Dermis blood vessel endothelial cell (primary cell): ENCODE results near the gene TENT4B. TPM values are rescaled to one million over a fixed set of nuclear protein-coding genes. Genes with fewer than 3 reads are reported as not detected.
"Not testable (repeated sequence)": the region's sequence is repeated elsewhere in the genome, so short reads cannot be mapped to it uniquely, and the experiment has no call there.

Experiments
- DNase-seq: peaks from one replicate; pipeline ENCODE4 v3.0.0; 2010
- total RNA-seq: library from RNA; depleted of rRNA; stranded (reverse); fragments of >200 nt; gene quantifications from 2 replicates; pipeline ENCODE4 v1.2.3, GENCODE V29; 2014

TENT4B gene
- total RNA-seq, 1 donor from 2014 or later: 11.9 TPM

DNA sequence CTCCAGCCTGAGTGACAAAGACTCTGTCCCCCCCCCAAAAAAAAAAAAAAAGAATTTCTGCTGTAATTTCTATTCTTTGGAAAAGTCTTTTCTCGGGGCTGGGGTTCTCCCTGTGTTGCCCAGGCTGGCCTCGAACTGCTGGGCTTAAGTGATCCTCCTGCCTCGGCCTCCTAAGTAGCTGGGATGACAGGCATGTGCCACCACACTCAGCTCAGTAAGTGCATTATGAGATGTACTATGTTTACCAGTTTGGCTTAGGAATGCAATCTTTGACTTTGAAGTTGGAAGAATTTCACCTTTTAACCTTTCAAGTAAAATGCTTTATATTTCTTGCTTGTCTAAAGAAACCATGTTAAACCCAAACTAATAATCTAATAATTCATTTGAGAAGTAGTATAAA, 85.2 kb downstream of the TENT4B start:
- no peak for DNase-seq

DNA sequence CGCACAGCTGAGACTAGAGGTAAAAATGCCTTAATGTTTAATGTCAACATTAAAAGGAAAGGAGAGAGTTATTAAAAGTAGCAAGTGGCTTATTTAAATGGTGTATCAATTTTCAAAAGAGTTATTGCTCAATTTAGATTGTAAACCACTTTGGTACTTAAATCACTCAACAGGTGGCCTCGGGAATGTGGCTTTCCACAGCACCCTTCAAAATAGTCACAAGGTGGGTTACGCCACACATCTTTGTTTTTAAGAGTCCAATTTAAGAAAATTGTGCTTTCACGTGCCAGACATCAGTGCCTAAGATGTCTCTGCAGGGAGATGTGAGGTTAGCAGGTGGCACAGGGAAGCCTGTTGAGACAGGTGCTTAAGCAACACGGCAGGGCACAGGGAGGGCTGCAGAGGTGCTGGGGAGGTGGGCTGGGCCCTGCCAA, 85.8 kb downstream of the TENT4B start:
- no peak for DNase-seq

GRCh38 chr16:50243024-50243423, 89.9 kb downstream of the TENT4B start:
- DNase-seq: not testable (repeated sequence)

DNA sequence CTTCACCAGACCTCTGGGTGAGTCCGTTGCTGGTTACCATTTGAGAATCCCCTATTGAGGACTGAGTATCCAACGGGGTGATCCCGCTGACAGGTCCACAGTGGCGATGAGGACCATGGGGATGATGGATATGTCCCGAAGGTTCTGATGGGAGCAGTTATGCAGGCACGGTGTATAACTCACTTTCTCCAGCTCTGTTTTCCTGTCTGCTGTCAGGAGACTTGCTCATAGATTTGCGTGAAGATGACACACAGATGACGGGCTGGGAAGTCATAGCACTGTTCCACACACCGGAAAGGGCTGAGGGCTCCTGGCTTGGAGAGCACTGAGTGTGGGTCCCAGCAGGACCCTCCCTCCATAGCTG, 91.0 kb downstream of the TENT4B start:
- DNase-seq: no peak

DNA sequence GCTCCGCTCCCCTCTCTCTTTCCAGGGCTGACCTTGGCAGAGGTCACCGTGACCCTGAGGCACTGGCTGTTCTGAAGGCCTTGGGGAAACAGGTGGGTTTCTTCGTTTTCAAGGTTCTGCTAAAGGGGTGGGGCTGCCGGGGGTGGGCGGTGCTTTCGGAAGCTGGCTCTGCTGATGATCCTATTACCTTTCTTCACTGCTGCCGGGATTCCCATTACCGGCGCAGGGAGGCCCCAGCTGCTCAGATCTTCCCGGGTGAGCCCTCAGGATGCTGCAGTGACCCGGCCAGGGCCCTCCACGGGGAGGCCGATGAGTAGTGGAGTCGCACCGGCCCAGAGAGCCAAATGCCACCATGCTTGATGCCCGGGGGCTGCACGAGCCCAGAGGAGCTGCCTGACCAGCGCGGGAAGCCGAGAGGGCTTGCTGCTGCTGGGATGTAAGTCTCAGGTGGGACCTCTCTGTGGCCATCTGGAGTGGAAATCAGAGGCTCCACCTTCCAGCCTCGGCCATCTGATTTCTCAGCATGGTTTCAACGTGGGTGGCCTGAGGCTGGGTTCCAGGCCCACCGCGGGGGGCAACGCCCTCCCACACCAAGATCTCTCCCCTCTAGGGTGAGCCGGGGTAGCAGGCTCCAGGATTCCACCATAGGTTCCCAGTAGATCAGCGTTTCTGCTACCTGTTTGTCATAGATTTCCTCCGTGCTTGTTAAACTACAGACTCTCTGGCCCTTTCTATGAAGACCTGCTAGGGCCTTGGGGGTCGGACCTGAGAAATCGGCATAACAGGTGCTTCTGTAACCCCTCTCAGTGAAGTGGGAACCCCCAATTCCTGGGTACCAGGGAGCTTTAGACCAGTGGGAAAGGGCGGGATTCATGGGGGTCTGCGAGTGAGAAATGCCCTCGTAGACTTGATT, 91.7 kb downstream of the TENT4B start:
- no peak for DNase-seq

DNA sequence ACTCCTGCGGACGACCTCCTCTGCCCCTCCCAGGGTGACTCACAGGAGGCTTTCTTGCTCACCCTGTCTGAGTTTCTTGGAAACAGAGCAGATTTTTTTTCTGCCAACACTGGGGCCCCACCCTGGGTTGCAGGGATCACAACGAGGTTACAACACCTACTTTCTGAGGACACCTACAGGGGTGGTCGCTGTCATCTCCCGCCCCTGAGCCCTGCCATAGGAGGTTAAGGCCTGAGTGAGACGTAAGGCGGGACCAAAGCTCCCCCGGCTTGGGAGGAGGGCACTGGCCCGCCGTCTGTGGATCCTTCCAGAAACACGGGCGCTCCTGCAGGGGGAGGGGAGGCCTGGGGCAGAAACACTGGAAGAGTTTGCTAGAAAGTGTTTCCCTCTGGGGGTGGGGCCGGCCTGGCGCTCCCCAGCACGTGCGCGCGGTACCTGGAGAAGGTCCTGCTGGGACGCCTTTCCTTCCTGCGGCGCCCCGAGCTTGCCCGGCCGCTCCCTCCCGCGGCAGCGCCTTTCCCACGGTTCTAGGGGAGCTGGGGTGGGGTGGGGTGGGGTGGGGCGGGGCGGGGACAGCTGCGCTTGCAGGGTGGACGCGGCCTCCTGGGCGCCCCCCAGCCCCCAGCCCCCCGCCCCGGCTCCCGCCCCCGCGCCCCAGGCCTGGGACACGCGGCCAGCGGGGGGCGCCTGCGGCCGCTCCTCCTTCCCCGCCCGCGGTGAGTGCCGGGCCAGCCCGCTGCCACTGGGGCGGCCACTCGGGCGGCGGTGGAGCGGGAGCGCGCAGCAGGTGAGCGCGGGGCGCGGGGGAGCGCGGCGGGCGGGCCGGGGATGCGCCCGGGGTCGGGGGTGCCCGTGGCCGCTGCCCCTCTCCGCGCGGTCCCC, 92.6 kb downstream of the TENT4B start:
- peak; percentile 47 for DNase-seq

DNA sequence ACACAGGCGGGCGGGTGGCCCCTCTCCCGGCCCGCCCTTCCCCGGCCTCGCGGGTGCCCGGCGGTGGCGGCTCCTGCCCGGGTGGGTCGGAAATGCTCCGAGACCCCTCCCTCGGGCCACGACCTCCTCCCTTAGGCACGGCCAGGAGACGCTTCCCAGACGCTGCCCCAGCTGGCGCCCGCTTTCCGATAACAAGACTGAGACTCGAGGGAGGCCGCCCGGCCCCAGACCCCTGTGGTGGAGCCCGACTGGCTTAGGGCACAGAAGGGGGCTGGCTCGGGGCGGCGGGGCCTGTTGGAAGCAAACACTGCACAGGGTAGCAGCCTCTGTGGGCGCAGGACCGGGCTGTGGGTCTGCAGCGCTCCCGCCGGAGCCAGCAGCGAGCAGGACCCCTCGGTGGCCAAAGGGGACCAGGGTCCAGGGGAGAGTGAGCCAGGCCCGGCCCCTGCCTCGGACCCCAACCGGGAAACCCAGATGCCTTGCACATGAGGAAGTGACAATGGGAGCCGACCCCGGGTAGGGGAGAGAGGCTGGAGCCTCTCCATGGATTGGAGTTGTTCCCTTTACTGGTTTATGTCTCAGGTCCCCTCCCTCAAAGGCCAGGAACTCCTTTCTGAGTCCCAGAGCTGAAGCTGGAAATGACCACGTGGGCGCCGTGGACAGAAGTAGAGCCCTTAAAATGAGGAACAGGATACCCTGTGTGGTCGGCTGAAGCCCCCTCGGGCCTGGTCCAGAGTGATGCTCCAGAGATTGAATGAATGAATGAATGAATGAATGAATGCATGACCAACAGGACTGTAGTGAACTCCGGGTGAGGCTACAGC, 93.4 kb downstream of the TENT4B start:
- DNase-seq: peak; percentile 18

- DNase-seq: no peak
Measured at GRCh38 chr16:50247123-50247905, 94.2 kb downstream of the TENT4B start.

DNA sequence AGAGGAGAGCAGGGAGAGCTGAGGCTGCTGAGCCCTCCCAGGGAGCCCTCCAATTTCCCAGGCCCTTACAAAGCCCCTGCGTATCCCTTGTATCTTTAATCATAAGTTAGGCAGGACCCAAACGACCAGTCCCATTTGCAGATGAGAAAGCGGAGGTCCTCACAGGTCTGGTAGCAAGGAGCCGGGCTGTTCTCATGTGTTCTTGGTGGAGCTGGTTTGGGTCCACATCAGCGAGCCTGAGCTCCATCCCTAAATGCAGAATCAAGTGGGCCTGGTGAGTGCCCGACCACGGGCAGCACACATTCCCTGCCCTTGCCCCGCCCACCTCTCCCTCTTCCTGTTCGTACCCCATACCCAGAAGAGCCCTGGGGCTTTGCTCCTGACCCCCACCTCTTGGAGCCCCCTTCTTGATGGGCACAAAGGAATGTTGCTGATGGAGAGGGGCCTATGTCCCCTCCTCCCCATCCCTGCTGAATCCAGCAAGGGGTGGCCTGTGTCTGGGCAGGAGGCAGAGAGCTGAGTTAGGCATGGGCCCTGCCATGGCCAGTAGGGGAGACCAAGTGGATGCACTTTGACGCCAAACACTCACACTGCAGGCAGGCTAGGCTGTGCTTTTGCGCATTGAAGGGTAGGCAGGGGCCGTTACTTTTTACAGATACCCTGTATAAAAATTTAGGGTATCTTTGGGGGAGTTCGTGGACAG, 95.0 kb downstream of the TENT4B start:
- DNase-seq: no peak

- DNase-seq: no peak
Measured at GRCh38 chr16:50248845-50249244, 95.7 kb downstream of the TENT4B start.

DNA sequence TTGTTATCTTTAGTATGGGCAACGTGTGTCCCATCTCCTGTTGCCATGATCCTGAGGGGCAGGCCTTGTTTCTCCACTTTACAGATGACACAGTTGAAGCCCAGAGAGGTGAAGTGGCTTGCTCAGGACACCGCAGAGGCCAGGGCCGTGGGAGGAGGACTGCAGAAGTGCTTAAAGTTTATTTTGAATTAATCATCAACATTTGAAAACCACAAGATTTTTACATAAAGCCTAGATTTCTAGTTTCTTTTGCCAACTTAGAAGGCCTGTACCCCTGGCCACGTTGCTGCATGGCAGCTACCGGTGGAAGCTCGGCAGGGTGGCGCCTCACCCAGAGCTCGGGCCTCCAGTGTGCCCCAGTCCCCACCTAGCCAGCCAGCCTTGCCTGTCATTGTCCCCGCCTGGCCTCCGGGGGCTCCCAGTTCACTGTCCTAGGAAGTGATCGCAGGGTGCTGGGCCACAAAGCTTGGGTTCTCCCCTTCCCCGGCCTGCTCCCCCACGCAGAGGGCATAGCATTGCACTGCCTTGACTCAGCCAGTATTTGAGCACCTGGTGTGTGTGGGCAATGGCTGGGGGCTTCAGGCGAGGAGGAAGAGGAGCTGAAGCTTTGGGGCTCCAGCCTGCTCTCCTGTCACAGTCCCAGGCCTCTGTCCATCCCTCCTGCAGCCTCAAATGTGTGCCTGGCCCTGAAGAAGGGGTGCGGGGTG, 98.4 kb downstream of the TENT4B start:
- DNase-seq: no peak

DNA sequence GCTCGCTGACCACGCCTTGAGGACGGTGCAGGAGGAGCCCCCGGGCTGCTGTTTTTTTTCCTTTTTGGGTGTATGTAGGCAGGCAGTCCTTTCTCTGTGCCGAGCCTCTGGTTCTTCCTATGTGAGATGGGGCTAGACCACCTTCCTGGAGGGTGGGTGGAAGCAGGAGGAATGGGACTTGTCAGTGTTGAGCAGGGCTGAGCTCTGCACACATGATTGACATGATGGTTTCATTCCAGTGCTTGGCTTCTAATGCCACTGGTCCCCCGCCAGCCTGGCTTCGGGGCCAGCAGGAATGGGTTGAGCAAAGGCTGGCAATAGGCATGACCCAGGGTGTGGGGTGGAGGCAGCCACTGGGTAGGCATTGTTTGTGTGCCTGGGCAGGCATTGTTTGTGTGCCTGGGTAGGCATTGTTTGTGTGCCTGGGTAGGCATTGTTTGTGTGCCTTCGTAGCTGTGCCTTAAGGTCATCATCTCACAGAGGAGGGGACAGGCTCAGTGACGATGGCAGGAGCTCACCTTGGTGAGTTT, 99.0 kb downstream of the TENT4B start:
- no peak for DNase-seq

DNA sequence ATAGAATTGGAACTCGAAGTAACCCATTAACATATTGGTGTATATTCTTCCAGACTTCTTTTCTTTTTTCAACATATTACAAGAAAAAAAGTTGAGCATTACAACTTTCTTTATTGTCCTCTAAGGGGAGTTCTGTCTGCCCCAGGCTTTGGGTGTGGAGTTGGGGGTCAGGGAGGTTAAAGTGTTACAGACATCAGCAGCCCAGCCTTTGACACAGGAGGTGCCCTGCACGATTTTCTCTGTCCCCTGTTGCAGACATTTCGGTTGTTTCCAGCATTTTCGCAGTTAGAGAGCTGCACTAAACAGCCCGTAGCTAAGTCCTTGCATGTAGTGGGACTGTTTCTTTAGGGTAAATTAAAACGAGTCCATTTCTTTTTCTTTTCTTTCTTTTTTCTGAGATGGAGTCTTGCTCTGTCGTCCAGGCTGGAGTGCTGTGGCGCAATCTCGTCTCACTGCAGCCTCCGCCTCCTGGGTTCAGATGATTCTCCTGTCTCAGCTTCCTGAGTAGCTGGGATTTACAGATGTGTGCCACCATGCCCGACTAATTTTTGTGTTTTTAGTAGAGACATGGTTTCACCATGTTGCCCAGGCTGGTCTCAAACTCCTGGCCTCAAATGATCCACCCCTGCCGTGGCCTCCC, 99.9 kb downstream of the TENT4B start:
- DNase-seq: no peak

- DNase-seq: no peak
Measured at GRCh38 chr16:50253514-50253910, 100.4 kb downstream of the TENT4B start.

GRCh38 chr16:50254072-50254471, 101.0 kb downstream of the TENT4B start:
- DNase-seq: no peak

DNA sequence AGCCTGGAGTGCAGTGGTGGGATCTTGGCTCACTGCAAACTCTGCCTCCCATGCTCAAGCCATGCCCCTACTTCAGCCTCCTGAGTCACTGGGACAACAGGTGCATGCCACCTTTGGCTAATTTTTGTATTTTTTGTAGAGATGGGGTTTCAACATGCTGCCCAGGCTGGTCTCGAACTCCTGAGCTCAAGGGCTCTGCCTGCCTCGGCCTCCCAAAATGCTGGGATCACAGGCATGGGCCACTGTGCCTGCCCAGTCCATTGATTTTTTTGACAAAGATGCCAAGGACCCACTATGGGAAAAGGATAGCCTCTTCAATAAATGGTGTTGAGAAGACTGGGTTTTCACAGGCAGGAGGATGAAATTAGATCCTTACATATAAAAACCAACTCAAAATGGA, 102.4 kb downstream of the TENT4B start:
- DNase-seq: no peak

- no peak for DNase-seq
Measured at GRCh38 chr16:50256604-50257003, 103.5 kb downstream of the TENT4B start.

- DNase-seq: no peak
Measured at GRCh38 chr16:50257876-50258275, 104.8 kb downstream of the TENT4B start.

GRCh38 chr16:50259334-50260205, 106.5 kb downstream of the TENT4B start:
- DNase-seq: no peak
